Measurements from ENCODE around the gene MUC16. TPM values are rescaled to one million over a fixed set of nuclear protein-coding genes. Genes with fewer than 3 reads are reported as not detected.

MUC16 gene
- total and polyA plus RNA-seq, 4 donors = under 0.01 TPM; not detected in 3

GRCh38 chr19:9014803-9015202 is 4.6 kb upstream of the MUC16 start (continued):
- TF ChIP-seq, protein P1, sequence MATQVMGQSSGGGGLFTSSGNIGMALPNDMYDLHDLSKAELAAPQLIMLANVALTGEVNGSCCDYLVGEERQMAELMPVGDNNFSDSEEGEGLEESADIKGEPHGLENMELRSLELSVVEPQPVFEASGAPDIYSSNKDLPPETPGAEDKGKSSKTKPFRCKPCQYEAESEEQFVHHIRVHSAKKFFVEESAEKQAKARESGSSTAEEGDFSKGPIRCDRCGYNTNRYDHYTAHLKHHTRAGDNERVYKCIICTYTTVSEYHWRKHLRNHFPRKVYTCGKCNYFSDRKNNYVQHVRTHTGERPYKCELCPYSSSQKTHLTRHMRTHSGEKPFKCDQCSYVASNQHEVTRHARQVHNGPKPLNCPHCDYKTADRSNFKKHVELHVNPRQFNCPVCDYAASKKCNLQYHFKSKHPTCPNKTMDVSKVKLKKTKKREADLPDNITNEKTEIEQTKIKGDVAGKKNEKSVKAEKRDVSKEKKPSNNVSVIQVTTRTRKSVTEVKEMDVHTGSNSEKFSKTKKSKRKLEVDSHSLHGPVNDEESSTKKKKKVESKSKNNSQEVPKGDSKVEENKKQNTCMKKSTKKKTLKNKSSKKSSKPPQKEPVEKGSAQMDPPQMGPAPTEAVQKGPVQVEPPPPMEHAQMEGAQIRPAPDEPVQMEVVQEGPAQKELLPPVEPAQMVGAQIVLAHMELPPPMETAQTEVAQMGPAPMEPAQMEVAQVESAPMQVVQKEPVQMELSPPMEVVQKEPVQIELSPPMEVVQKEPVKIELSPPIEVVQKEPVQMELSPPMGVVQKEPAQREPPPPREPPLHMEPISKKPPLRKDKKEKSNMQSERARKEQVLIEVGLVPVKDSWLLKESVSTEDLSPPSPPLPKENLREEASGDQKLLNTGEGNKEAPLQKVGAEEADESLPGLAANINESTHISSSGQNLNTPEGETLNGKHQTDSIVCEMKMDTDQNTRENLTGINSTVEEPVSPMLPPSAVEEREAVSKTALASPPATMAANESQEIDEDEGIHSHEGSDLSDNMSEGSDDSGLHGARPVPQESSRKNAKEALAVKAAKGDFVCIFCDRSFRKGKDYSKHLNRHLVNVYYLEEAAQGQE (IDR thresholded peaks at IDR 0.05) = no peak
- TF ChIP-seq, protein P2, sequence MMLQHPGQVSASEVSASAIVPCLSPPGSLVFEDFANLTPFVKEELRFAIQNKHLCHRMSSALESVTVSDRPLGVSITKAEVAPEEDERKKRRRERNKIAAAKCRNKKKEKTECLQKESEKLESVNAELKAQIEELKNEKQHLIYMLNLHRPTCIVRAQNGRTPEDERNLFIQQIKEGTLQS (IDR thresholded peaks at IDR 0.05) = no peak
- TF ChIP-seq HNF4G (IDR thresholded peaks at IDR 0.05) (no peak), YY1 (IDR thresholded peaks at IDR 0.05) (no peak)

GRCh38 chr19:9013988-9014387 is 3.8 kb upstream of the MUC16 start:
- 77% methylated on average over 1 of the region's 1 CpG for WGBS
- no peaks in the 10 kb centered on the region for H3K4me1 ChIP-seq (ENCODE audit: control insufficient read depth in 4 of 4, insufficient read depth in 4 of 4, low read length in 3 of 4)
- H3K27me3 ChIP-seq (ENCODE audit: control insufficient read depth in 4 of 4, insufficient read depth in 4 of 4, low read length in 3 of 4) = peaks cover 0 to 3% (median 0%) of the 10 kb centered on the region in 4 donors
- no peaks in the 10 kb centered on the region for H3K36me3 ChIP-seq (ENCODE audit: control insufficient read depth in 4 of 4, insufficient read depth in 3 of 4, low read depth in 1 of 4, low read length in 3 of 4)
- DNase-seq (ENCODE audit: low spot score) = no peak
- H3K4me3 ChIP-seq (ENCODE audit: low read depth in 1 of 3, low read length in 3 of 3) = no peak overlapping the region
- no peak overlapping the region for H3K27ac ChIP-seq (ENCODE audit: low read depth in 1 of 2, low read length in 2 of 2)
- H3K9me3 ChIP-seq (ENCODE audit: control insufficient read depth in 4 of 4, low read length in 3 of 4) = no peaks in the 10 kb centered on the region
- no peak for TF ChIP-seq YY1 (IDR thresholded peaks at IDR 0.05)
- TF ChIP-seq GABPA (IDR thresholded peaks at IDR 0.05 in 1 of 2, conservative IDR thresholded peaks at IDR 0.05 in 1 of 2) = no peak
- TF ChIP-seq, protein P3, sequence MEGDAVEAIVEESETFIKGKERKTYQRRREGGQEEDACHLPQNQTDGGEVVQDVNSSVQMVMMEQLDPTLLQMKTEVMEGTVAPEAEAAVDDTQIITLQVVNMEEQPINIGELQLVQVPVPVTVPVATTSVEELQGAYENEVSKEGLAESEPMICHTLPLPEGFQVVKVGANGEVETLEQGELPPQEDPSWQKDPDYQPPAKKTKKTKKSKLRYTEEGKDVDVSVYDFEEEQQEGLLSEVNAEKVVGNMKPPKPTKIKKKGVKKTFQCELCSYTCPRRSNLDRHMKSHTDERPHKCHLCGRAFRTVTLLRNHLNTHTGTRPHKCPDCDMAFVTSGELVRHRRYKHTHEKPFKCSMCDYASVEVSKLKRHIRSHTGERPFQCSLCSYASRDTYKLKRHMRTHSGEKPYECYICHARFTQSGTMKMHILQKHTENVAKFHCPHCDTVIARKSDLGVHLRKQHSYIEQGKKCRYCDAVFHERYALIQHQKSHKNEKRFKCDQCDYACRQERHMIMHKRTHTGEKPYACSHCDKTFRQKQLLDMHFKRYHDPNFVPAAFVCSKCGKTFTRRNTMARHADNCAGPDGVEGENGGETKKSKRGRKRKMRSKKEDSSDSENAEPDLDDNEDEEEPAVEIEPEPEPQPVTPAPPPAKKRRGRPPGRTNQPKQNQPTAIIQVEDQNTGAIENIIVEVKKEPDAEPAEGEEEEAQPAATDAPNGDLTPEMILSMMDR (IDR thresholded peaks at IDR 0.05; ENCODE audit: low read depth, low read length, missing input control) = no peak
- TF ChIP-seq, protein P4, sequence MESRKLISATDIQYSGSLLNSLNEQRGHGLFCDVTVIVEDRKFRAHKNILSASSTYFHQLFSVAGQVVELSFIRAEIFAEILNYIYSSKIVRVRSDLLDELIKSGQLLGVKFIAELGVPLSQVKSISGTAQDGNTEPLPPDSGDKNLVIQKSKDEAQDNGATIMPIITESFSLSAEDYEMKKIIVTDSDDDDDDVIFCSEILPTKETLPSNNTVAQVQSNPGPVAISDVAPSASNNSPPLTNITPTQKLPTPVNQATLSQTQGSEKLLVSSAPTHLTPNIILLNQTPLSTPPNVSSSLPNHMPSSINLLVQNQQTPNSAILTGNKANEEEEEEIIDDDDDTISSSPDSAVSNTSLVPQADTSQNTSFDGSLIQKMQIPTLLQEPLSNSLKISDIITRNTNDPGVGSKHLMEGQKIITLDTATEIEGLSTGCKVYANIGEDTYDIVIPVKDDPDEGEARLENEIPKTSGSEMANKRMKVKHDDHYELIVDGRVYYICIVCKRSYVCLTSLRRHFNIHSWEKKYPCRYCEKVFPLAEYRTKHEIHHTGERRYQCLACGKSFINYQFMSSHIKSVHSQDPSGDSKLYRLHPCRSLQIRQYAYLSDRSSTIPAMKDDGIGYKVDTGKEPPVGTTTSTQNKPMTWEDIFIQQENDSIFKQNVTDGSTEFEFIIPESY (IDR thresholded peaks at IDR 0.05) = no peak
- H3K9ac ChIP-seq (ENCODE audit: low read depth in 1 of 2, low read length in 2 of 2) = no peak overlapping the region

GRCh38 chr19:9011875-9012274 is 1.7 kb upstream of the MUC16 start:
- Histone ChIP-seq H3K9ac (ENCODE audit: low read depth in 1 of 2, low read length in 2 of 2) (no peak overlapping the region), H3K4me1 (ENCODE audit: control insufficient read depth in 4 of 4, insufficient read depth in 4 of 4, low read length in 3 of 4) (no peaks in the 10 kb centered on the region), H3K27ac (ENCODE audit: low read depth in 1 of 2, low read length in 2 of 2) (no peak overlapping the region), H3K9me3 (ENCODE audit: control insufficient read depth in 4 of 4, low read length in 3 of 4) (no peaks in the 10 kb centered on the region), H3K36me3 (ENCODE audit: control insufficient read depth in 4 of 4, insufficient read depth in 3 of 4, low read depth in 1 of 4, low read length in 3 of 4) (no peaks in the 10 kb centered on the region), H3K27me3 (ENCODE audit: control insufficient read depth in 4 of 4, insufficient read depth in 4 of 4, low read length in 3 of 4) (peaks cover 0 to 3% (median 0%) of the 10 kb centered on the region in 4 donors), H3K4me3 (ENCODE audit: low read depth in 1 of 3, low read length in 3 of 3) (no peak overlapping the region)
- TF ChIP-seq, protein P3 (IDR thresholded peaks at IDR 0.05; ENCODE audit: low read depth, low read length, missing input control) = no peak
- TF ChIP-seq TAF1 (conservative IDR thresholded peaks at IDR 0.05) = no peak
- TF ChIP-seq, protein P5, sequence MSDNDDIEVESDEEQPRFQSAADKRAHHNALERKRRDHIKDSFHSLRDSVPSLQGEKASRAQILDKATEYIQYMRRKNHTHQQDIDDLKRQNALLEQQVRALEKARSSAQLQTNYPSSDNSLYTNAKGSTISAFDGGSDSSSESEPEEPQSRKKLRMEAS (IDR thresholded peaks at IDR 0.05) = no peak
- TF ChIP-seq NR2F2 (IDR thresholded peaks at IDR 0.05) = no peak
- no peak for TF ChIP-seq SP1 (IDR thresholded peaks at IDR 0.05)
- no peak for TF ChIP-seq HNF4G (IDR thresholded peaks at IDR 0.05)
- DNase-seq (ENCODE audit: low spot score) = no peak
- 67% methylated on average over 2 of the region's 2 CpGs for WGBS

Data from liver (tissue), 9 donors.